Glutamatergic neuron (in vitro differentiated cells): ENCODE measurements around the gene SLC22A2. TPM values are rescaled to one million over a fixed set of nuclear protein-coding genes. Genes with fewer than 3 reads are reported as not detected.

ENCODE experiments used
- DNase-seq: peaks from one replicate; pipeline ENCODE4 v3.0.0; 2022
- H3K27ac Mint-ChIP-seq: one replicate; pipeline ENCODE4 v1.8.0; 2020; ENCODE audit warnings: mild to moderate bottlenecking, mixed read lengths, inconsistent platforms; ENCODE audit not compliant: unreplicated experiment
- H3K27me3 Mint-ChIP-seq: one replicate; pipeline ENCODE4 v1.8.0; 2020; ENCODE audit warnings: mild to moderate bottlenecking, moderate library complexity, mixed read lengths, inconsistent platforms; ENCODE audit not compliant: unreplicated experiment
- H3K36me3 Mint-ChIP-seq: one replicate; pipeline ENCODE4 v1.8.0; 2020; ENCODE audit warnings: mild to moderate bottlenecking, mixed read lengths, inconsistent platforms; ENCODE audit not compliant: unreplicated experiment
- H3K4me1 Mint-ChIP-seq: one replicate; pipeline ENCODE4 v1.8.0; 2020; ENCODE audit warnings: mild to moderate bottlenecking, low read depth, mixed read lengths, inconsistent platforms; ENCODE audit not compliant: unreplicated experiment
- H3K4me3 Mint-ChIP-seq: one replicate; pipeline ENCODE4 v1.8.0; 2020; ENCODE audit warnings: mild to moderate bottlenecking, mixed read lengths, inconsistent platforms; ENCODE audit not compliant: unreplicated experiment
- H3K9me3 Mint-ChIP-seq: one replicate; pipeline ENCODE4 v1.8.0; 2020; ENCODE audit warnings: mild to moderate bottlenecking, moderate library complexity, mixed read lengths, inconsistent platforms; ENCODE audit not compliant: unreplicated experiment
- total RNA-seq: library from RNA; stranded (reverse); fragmentation: NEBNext Ultra II Directional; extraction: Animal tissue kit (Norgen Biotek cat#: 25700); gene quantifications from one replicate; pipeline ENCODE4 v1.2.1, GENCODE V29; 2021; ENCODE audit not compliant: unreplicated experiment
- TF ChIP-seq, protein P1 (sequence below): fragments of 200-600 bp; sonication (generic); IDR thresholded peaks from one replicate; pipeline ENCODE4 v1.5.0; 2021; ENCODE audit not compliant: partially characterized antibody, unreplicated experiment

Gene SLC22A2
- total RNA-seq, 1 donor from 2014 or later = not detected

DNA sequence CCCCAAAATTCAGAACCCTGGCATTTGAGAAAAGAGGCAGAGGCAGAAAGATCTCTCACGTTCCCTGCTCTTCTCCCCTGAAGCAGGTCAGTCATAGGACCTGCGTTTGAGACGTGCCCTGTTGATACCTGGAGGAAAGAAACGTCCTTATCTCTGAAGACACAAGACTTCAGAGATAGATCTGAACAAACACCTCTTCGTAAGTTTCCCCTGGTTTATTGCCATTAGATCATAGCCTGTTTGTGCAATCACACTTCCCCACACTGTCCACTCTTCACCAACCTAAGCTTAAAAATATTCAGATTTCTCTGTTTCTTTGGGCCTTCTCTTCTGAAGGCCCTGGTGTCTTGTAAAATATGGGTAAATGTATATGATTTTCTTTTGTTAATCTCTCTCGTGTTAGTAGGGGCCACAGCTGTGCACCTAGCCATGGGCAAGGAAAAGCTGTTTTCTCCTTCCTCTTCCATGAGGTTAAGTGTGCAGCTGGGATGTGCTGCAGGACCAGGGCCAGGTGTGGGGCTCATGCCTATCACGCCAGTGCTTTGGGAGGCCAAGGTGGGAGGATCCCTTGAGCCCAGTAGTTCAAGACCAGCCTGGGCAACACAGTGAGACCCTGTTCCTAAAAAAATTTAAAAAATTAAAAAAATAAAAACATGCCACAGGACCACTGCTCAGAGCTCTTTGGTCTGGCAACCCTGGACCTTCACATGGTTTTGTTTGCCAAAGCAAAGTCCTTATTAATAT, 4.7 kb upstream of the SLC22A2 start:
- no peak overlapping the region for H3K4me3 Mint-ChIP-seq
- no peaks in the 10 kb centered on the region for H3K36me3 Mint-ChIP-seq
- no peak overlapping the region for H3K27ac Mint-ChIP-seq
- peaks cover 2% of the 10 kb centered on the region for H3K9me3 Mint-ChIP-seq
- H3K4me1 Mint-ChIP-seq = no peaks in the 10 kb centered on the region
- TF ChIP-seq, protein P1, sequence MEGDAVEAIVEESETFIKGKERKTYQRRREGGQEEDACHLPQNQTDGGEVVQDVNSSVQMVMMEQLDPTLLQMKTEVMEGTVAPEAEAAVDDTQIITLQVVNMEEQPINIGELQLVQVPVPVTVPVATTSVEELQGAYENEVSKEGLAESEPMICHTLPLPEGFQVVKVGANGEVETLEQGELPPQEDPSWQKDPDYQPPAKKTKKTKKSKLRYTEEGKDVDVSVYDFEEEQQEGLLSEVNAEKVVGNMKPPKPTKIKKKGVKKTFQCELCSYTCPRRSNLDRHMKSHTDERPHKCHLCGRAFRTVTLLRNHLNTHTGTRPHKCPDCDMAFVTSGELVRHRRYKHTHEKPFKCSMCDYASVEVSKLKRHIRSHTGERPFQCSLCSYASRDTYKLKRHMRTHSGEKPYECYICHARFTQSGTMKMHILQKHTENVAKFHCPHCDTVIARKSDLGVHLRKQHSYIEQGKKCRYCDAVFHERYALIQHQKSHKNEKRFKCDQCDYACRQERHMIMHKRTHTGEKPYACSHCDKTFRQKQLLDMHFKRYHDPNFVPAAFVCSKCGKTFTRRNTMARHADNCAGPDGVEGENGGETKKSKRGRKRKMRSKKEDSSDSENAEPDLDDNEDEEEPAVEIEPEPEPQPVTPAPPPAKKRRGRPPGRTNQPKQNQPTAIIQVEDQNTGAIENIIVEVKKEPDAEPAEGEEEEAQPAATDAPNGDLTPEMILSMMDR = no peak
- DNase-seq = no peak
- no peaks in the 10 kb centered on the region for H3K27me3 Mint-ChIP-seq

DNA sequence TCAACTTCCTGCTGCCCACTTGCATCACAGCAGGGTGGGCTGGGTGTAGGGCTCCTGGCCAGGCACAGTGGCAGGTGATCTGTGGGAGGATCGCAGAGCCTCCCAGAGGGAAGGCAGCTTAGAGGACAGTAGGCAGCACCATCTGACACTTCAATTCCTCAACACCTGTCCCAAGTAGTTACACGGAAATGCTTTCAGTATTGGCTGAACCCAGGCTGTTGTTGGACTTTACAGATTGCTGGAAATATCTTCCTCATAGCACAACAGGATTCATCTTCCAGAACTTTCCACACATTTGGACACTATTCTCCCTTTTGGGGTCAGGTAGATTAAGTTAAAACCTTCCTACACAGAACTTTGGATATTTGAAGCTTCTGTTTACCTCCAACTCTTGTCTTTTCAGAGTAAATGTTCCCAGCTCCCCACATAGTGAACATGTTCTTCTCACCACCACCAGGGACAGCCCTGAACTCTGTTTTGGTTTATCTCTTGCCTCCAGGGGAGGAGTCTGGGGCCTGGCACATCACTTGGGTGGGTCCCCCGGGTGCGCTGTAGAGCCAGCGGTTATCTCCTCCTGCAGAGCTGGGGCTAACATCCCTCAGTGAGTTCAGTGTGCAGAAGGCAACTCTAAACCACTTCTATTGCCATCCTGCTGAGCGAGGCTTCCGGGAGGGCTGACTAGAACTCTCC, 3.5 kb upstream of the SLC22A2 start:
- no peak for DNase-seq
- H3K4me3 Mint-ChIP-seq = no peak overlapping the region
- peaks cover 2% of the 10 kb centered on the region for H3K9me3 Mint-ChIP-seq
- no peaks in the 10 kb centered on the region for H3K36me3 Mint-ChIP-seq
- no peaks in the 10 kb centered on the region for H3K27me3 Mint-ChIP-seq
- H3K27ac Mint-ChIP-seq = no peak overlapping the region
- H3K4me1 Mint-ChIP-seq = no peaks in the 10 kb centered on the region
- TF ChIP-seq, protein P1 = no peak

DNA sequence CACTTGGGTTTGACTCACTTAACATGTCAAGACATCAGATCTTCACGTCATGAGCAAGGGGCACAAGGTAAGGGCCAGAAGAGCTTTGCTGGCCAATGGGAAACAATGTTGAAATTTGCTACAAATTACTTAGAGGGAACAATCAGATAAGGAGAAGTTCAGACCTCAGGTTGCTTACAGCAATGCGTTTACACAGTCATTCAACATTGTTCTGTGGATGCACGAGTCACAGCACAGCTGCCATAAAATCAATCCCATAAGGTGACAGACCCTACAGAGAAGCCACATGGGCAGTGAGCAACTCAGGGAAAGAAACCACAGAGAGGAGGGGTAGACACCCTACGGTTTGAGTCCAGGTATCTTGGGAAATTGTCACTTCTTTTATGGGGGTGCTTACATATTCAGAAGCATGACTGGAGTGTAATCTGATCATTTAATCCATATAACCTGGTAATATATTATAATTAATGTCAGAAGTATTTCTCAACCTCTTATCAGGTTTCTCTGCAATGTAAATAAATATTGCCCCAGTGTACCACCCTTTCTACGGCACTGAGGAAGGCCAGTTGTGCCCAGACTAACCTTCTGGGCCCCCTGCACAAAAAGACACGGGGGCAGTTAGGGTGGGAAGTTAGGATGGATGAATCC, 2.3 kb upstream of the SLC22A2 start:
- H3K4me3 Mint-ChIP-seq = no peak overlapping the region
- DNase-seq = no peak
- no peaks in the 10 kb centered on the region for H3K27me3 Mint-ChIP-seq
- H3K9me3 Mint-ChIP-seq = peaks cover 3% of the 10 kb centered on the region
- no peak overlapping the region for H3K27ac Mint-ChIP-seq
- TF ChIP-seq, protein P1 = no peak
- H3K4me1 Mint-ChIP-seq = no peaks in the 10 kb centered on the region
- H3K36me3 Mint-ChIP-seq = no peaks in the 10 kb centered on the region

DNA sequence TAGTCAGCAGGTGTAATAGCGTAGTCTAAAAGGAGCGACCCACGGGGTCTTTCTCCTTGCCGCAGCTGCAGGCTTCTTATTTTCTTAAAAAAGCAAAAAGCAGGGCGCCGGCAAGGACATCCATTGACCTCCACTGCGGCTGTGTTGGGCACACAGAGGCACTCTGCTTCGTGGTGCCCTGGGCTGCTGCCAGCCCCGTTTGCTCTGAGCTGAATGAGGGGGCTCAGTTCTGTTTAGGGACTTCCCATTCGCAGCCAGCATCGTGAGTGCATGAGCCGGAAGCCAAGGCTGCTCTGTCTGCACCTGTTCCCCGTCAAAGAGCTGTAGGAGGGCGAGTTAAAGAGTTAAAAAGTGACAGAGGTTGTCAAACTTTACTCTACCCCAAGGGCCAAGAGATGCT, 1.7 kb upstream of the SLC22A2 start:
- no peaks in the 10 kb centered on the region for H3K4me1 Mint-ChIP-seq
- TF ChIP-seq, protein P1 = no peak
- H3K27me3 Mint-ChIP-seq = no peaks in the 10 kb centered on the region
- no peak overlapping the region for H3K27ac Mint-ChIP-seq
- DNase-seq = no peak
- peaks cover 3% of the 10 kb centered on the region for H3K9me3 Mint-ChIP-seq
- no peaks in the 10 kb centered on the region for H3K36me3 Mint-ChIP-seq
- H3K4me3 Mint-ChIP-seq = no peak overlapping the region
